LNCAP (cell line): ENCODE measurements around the gene THSD7A.

Source experiments
- TF ChIP-seq, protein P1 (sequence below): fragments of 450-650 bp; IDR thresholded peaks from 2 replicates; pipeline ENCODE4 v1.5.1; 2017; ENCODE audit warnings: mild to moderate bottlenecking

The THSD7A gene

DNA sequence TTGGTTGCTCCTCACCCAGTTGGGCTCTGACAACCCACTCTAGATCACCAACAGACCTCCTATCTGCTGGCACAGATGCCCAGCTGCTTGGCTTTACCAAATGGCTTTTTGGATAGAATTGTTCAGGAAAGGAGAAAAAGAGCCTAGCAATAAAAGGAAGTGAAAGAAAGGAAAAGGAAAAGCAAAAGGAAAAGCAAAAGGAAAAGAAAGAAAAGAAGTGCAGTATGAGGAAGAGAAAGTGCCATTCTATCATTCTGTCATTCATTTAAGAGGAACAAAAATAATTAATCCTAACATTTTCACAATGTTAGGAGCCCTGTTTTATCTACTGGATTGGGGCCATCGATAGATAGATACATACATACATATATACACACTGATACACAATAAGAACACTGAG is 353.6 kb downstream of the THSD7A start:
- TF ChIP-seq, protein P1, sequence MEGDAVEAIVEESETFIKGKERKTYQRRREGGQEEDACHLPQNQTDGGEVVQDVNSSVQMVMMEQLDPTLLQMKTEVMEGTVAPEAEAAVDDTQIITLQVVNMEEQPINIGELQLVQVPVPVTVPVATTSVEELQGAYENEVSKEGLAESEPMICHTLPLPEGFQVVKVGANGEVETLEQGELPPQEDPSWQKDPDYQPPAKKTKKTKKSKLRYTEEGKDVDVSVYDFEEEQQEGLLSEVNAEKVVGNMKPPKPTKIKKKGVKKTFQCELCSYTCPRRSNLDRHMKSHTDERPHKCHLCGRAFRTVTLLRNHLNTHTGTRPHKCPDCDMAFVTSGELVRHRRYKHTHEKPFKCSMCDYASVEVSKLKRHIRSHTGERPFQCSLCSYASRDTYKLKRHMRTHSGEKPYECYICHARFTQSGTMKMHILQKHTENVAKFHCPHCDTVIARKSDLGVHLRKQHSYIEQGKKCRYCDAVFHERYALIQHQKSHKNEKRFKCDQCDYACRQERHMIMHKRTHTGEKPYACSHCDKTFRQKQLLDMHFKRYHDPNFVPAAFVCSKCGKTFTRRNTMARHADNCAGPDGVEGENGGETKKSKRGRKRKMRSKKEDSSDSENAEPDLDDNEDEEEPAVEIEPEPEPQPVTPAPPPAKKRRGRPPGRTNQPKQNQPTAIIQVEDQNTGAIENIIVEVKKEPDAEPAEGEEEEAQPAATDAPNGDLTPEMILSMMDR, result no peak

DNA sequence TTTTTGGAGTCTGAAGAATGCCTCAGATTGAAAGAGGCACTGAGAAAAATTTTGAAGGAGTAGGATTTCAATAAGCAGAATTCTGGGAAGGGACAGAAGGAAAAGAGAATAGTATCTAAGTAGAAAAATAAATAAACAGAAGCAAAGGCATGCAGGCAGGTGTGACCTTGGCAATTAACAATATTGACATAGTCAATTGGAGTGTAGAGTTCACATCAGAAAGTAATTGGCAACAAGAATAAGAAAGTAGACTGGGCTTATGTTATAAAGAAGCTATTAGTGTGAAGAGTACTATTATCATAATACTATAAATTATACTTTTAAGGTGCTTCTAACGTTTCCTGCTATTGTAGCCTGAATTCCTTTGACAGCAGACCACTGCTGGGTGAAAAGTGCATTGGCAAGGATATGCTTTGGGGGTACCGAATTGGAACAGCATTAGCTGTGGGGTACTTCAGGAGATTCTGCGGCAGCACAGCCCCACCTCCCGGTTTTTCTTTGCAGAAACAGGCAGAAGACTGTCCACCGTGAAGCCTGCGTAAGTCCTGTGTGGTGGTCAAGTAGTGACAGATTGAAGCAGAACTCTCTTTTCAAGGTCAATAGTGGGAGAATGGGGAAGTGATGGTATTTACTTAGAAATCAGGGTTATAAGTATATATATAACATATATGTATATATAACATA is 357.0 kb downstream of the THSD7A start:
- TF ChIP-seq, protein P1, result no peak

DNA sequence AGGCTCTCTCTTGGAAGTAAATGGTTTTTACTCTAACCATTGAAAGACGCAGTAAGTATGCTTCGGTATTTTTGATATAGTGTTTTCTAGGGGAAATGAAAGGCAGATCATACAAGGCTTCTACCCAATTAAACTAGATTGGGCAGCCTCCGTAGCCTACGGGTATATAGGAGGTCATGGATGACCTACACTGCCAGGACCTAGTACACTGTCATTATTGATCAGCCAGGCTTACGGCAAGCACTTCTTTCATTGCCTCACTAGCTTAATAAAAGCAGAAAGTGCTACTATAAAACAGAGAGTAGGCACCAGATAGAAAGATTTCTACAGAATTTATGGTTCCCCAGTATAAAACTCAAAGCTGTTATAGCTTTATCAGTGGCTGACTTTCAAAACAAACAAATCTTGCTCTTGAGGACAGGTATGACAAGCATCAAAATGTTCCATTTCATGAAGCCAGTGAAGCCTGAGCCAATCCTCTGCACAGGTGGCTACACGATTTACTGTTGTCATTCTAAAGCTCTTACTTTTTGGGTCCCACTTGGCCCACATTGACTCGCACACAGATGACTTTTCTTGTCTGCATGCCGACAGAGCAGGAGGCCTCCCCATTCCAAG is 358.1 kb downstream of the THSD7A start:
- TF ChIP-seq, protein P1, result no peak

DNA sequence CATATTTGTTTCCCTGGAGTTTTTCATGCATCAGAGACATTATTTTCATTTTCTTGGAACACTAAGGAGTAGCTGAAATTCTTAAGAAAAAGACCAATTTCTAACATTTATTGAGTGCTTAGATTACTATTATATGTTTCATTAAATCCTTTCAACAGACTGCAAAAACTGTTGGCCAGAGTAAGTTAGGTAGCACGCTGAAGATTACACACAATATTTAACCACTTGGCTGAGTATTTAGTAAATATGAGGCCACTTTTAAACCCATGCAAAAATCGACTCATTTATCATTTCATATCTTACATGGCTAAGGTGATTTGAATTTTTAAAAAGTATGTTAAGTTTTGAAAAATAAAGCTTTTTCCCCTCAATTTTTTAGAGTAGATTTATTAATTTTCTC is 358.8 kb downstream of the THSD7A start:
- TF ChIP-seq, protein P1, result no peak

DNA sequence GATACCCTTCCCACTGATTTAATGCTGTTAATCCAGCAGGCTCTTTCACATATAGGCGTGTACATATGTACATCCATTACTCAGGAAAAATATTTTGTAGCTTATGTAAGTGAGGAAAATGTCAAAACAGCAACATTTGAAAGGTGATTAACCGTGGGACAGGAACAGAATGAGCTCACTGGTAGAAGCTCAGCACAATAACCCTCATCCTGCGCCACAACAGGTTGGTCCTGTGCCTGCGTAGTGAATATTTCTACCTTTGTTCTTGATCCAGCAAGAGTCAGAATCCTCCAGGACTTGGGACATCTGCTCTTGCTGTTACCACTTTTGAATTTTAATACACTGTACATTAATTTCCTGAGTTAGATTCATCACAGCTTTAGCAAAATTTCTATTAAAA is 359.4 kb downstream of the THSD7A start:
- TF ChIP-seq, protein P1, result no peak

DNA sequence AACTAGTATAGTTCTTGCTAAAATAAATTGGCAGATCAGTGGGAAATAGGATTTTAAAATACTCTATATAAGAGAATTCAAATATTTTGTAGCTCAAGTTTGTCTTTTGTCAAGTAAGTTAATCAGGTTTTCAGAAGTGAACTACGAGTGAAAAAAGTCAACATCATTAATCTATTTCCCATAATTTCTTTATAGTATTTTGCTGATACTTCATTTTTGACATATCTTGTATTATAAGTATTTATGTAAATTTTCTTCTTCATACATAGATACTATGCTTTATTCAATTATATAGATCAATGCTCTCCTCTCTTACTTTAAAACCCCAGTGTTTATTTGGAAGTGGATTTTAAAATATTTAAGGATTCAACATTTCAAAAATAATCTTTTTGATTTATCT is 360.7 kb downstream of the THSD7A start:
- TF ChIP-seq, protein P1, result no peak

DNA sequence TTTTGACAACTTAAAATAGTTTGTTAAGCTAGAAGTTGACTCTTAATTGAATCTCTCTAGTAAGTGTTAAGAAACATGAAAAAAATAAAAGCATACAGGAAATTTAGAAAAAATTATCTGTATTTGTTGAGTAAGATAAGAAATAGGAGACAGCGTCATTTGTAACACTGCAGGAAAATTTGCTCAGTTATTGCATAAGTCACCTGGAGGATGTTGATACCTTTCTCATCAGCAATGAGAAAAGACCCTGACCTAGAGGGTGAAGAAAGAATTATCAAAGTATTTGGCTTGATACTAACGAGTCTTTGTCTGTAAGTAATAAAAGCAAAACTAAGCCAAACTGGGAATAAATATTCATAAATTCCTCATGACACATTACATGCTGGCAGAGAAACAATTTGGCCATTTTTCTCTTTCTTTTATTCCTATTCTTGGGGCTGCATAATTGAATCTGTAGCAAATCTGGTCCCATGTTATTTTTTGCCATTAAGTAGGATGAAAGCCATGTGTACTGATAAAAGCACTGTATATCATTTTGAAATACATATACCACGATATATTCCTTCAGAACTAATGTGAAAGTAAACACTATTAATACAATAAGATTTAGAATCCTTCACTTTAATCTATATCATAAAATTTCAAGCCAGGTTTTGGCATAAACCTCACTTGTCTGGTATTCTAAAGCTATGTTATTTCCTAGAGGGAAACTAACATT is 362.8 kb downstream of the THSD7A start:
- TF ChIP-seq, protein P1, result no peak
